ENCODE measurements around the gene SNX14. TPM values are rescaled to one million over a fixed set of nuclear protein-coding genes. Genes with fewer than 3 reads are reported as not detected.

The SNX14 gene
- total RNA-seq, 1 experiment from 2014 or later: 65.4 TPM

- Histone ChIP-seq H3K79me2 (ENCODE audit: low read length) (peaks cover 79% of the 10 kb centered on the region), H2AFZ (ENCODE audit: low read length) (no peak overlapping the region), H3K9ac (ENCODE audit: low read length) (no peak overlapping the region), H3K4me3 (ENCODE audit: low read length) (no peak overlapping the region), H3K27ac (ENCODE audit: low read length) (peak overlapping the region; percentile 94), H3K9me3 (ENCODE audit: low read length) (no peaks in the 10 kb centered on the region), H3F3A (ENCODE audit: low read length, unreplicated experiment) (peaks cover 5% of the 10 kb centered on the region), H3K9me2 (replicated peaks; ENCODE audit: low read length) (no peaks in the 10 kb centered on the region), H4K20me1 (ENCODE audit: low read length) (peaks cover 3% of the 10 kb centered on the region; the same call in 1 of the 2 replicates), H3K4me1 (ENCODE audit: insufficient read depth, low read length) (peaks cover 42% of the 10 kb centered on the region), H3K27me3 (ENCODE audit: low read length) (no peaks in the 10 kb centered on the region), H3K4me2 (ENCODE audit: low read length) (0 out of 2 replicates have a peak overlapping the region, but pooled peaks have one; percentile 70), H3K36me3 (ENCODE audit: low read depth, low read length) (no peaks in the 10 kb centered on the region)
- TF ChIP-seq CTCF (conservative IDR thresholded peaks at IDR 0.05; ENCODE audit: low read depth, low read length) (no peak), EZH2 (IDR thresholded peaks at IDR 0.05; ENCODE audit: low read length, unreplicated experiment) (no peak)
- intact Hi-C loops (cut with micrococcal nuclease): no loop called here
- ATAC-seq: no peak
- ChIA-PET CTCF (no interaction called here), POLR2A (ENCODE audit: unreplicated experiment) (no interaction called here)
- no TSS peak for BruUV-seq (replicated peaks)
- no peak for DNase-seq
Observed at GRCh38 chr6:85579581-85579980, 14.1 kb downstream of the SNX14 start.

DNA sequence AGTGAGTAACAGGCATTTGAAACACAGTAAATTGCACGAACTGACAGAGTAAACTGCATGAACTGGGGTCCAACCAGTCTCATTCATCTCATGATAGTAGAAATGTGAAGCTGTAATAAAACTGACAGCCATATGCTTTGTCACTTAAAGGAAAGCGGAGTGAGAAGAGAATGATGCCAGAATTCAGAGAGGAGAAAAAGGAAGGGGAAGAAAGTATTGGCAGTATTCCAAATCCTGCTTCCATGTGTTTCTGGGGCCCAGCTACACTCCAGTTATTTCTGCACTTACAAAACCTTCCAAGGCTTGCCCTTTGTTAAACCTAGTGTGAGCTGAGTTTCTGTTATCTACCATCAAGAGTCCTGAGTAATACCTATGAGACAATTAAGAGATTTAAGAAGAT lies 17.2 kb downstream of the SNX14 start:
- no peak overlapping the region for H2AFZ ChIP-seq (ENCODE audit: low read length)
- H3K4me2 ChIP-seq (ENCODE audit: low read length): no peak overlapping the region
- H3K9me2 ChIP-seq (replicated peaks; ENCODE audit: low read length): no peaks in the 10 kb centered on the region
- no peak overlapping the region for H3K27ac ChIP-seq (ENCODE audit: low read length)
- no peak for DNase-seq
- peaks cover 4% of the 10 kb centered on the region for H3K36me3 ChIP-seq (ENCODE audit: low read depth, low read length)
- H3K9me3 ChIP-seq (ENCODE audit: low read length): no peaks in the 10 kb centered on the region
- no TSS peak for BruUV-seq (replicated peaks)
- ChIA-PET CTCF (no interaction called here), POLR2A (ENCODE audit: unreplicated experiment) (no interaction called here)
- no peak overlapping the region for H3K4me3 ChIP-seq (ENCODE audit: low read length)
- TF ChIP-seq CTCF (conservative IDR thresholded peaks at IDR 0.05; ENCODE audit: low read depth, low read length) (no peak), EZH2phosphoT487 (IDR thresholded peaks at IDR 0.05; ENCODE audit: borderline replicate concordance, low read length) (no peak), EZH2 (IDR thresholded peaks at IDR 0.05; ENCODE audit: low read length, unreplicated experiment) (no peak)
- H4K20me1 ChIP-seq (ENCODE audit: low read length): peaks cover 5% of the 10 kb centered on the region; the same call in 1 of the 2 replicates
- H3K27me3 ChIP-seq (ENCODE audit: low read length): no peaks in the 10 kb centered on the region
- intact Hi-C loops (cut with micrococcal nuclease): no loop called here
- H3K79me2 ChIP-seq (ENCODE audit: low read length): peaks cover 74% of the 10 kb centered on the region
- H3K9ac ChIP-seq (ENCODE audit: low read length): no peak overlapping the region
- H3F3A ChIP-seq (ENCODE audit: low read length, unreplicated experiment): peaks cover 5% of the 10 kb centered on the region
- ATAC-seq: no peak
- peaks cover 41% of the 10 kb centered on the region for H3K4me1 ChIP-seq (ENCODE audit: insufficient read depth, low read length)

DNA sequence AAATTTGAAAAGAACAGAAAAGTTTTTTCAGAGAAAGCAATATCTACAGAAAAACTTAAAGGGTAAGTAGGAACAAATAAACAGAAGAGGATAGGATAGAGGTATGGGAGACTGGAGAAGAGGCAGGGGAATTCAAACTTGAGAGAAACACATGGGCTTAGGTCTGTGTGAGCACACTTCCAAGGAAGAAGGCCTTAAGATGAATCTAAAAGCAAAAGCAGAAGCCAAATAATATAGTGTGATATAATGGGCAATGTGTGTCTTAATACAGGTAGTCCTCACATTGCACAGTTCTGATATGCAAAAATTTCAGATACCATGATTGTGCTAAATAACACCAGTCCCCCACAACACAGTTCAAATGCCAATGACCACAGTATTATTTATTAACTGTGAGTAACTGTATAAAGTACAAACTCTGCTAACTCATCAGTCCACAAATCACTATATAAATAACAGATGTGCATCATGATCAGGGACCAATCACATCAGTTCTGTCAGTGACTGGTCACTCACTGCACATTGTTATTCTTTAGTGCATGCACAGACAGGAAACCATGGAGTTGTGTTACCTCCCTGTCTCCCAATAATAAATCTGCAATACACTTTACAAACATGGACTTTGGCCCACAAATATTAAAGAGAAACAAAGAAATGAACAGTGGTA lies 18.6 kb downstream of the SNX14 start:
- Histone ChIP-seq H3K36me3 (ENCODE audit: low read depth, low read length) (peaks cover 6% of the 10 kb centered on the region), H3K9me2 (replicated peaks; ENCODE audit: low read length) (no peaks in the 10 kb centered on the region), H4K20me1 (ENCODE audit: low read length) (peaks cover 5% of the 10 kb centered on the region; the same call in 1 of the 2 replicates), H3K4me2 (ENCODE audit: low read length) (peak overlapping the region; percentile 45), H3K9ac (ENCODE audit: low read length) (0 out of 2 replicates have a peak overlapping the region, but pooled peaks have one; percentile 18), H3K27me3 (ENCODE audit: low read length) (no peaks in the 10 kb centered on the region), H3F3A (ENCODE audit: low read length, unreplicated experiment) (peaks cover 5% of the 10 kb centered on the region), H3K4me3 (ENCODE audit: low read length) (no peak overlapping the region), H3K4me1 (ENCODE audit: insufficient read depth, low read length) (peaks cover 27% of the 10 kb centered on the region), H2AFZ (ENCODE audit: low read length) (no peak overlapping the region), H3K79me2 (ENCODE audit: low read length) (peaks cover 67% of the 10 kb centered on the region), H3K27ac (ENCODE audit: low read length) (peak overlapping the region; percentile 69), H3K9me3 (ENCODE audit: low read length) (no peaks in the 10 kb centered on the region)
- no TSS peak for BruUV-seq (replicated peaks)
- ATAC-seq: peak; percentile 95
- intact Hi-C loops (cut with micrococcal nuclease): no loop called here
- CTCF ChIA-PET: no interaction called here
- POLR2A ChIA-PET (ENCODE audit: unreplicated experiment): no interaction called here
- peak; percentile 70 for DNase-seq
- no peak for TF ChIP-seq CTCF (conservative IDR thresholded peaks at IDR 0.05; ENCODE audit: low read depth, low read length)
- no peak for TF ChIP-seq EZH2phosphoT487 (IDR thresholded peaks at IDR 0.05; ENCODE audit: borderline replicate concordance, low read length)
- TF ChIP-seq EZH2 (IDR thresholded peaks at IDR 0.05; ENCODE audit: low read length, unreplicated experiment): no peak

Data from PC-3 (cell line).